Ovary (tissue), 3 donors: Measurements from ENCODE around the gene TMPRSS4.

Experiments
- EP300 ChIP-seq: sonication (generic); formaldehyde crosslinking; IDR thresholded peaks from one replicate; pipeline ENCODE4 v1.6.1; 2017; ENCODE audit warnings: antibody characterized with exemption
- POLR2A ChIP-seq: fragments of 450-650 bp; IDR thresholded peaks from one replicate; pipeline ENCODE4 v1.6.1; 2017; ENCODE audit warnings: antibody characterized with exemption, mild to moderate bottlenecking, moderate library complexity
- TF ChIP-seq, protein P1 (sequence below), 3 donors: fragments of 450-650 bp in 2 of 3; fragments of 200-600 bp in 1 of 3; IDR thresholded peaks; one replicate each; pipeline versions ENCODE4 v1.5.1 to v1.8.0; 2016 to 2022; ENCODE audit warnings: antibody characterized with exemption in 3 of 3, mild to moderate bottlenecking in 1 of 3
- donor health status: DM: no; HTN: no; CAD: no.

DNA sequence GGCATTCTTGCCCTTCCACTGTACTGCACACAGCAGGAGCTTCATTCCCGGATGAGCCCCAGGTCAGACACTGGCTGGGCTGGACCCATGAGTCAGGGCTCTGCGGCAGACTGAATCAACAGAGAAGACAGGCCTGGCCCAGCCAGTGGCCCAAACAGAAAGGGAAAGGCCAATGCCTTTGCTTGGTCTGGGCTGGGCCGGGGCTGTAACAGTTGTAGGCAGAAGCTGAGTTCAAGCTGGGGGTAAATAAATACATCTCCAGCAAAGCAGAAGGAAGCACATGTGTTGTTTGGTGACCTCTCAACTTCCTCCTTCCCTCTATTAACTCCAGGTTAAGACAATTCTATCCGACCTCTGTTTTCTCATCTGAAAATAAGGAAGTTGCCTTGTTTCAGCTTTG, 11.7 kb downstream of the TMPRSS4 start:
- TF ChIP-seq, protein P1, sequence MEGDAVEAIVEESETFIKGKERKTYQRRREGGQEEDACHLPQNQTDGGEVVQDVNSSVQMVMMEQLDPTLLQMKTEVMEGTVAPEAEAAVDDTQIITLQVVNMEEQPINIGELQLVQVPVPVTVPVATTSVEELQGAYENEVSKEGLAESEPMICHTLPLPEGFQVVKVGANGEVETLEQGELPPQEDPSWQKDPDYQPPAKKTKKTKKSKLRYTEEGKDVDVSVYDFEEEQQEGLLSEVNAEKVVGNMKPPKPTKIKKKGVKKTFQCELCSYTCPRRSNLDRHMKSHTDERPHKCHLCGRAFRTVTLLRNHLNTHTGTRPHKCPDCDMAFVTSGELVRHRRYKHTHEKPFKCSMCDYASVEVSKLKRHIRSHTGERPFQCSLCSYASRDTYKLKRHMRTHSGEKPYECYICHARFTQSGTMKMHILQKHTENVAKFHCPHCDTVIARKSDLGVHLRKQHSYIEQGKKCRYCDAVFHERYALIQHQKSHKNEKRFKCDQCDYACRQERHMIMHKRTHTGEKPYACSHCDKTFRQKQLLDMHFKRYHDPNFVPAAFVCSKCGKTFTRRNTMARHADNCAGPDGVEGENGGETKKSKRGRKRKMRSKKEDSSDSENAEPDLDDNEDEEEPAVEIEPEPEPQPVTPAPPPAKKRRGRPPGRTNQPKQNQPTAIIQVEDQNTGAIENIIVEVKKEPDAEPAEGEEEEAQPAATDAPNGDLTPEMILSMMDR (IDR thresholded peaks at IDR 0.05), result no peak
- TF ChIP-seq POLR2A, result no peak
- no peak for TF ChIP-seq EP300
